PC-9 (cell line): Measurements from ENCODE around the gene ZNF616. TPM values are rescaled to one million over a fixed set of nuclear protein-coding genes. Genes with fewer than 3 reads are reported as not detected.
A peak's percentile ranks its signal among the peaks of the same experiment; 100 is the strongest.

Experiments
- BruUV-seq: library from RNA; stranded (reverse); fragments of 400-500 nt; replicated peaks from 2 replicates; lab custom pipeline; 2021; lab: Mats Ljungman, UMichigan
- CTCF ChIA-PET: fragments of 300-600 bp; sonication (Branson Sonifier 250); formaldehyde crosslinking; loops from one replicate; lab custom pipeline; 2022; ENCODE audit warnings: antibody characterized with exemption; lab: Charles Lee
- POLR2A ChIA-PET: fragments of 300-600 bp; sonication (Branson Sonifier 250); formaldehyde crosslinking; loops from one replicate; lab custom pipeline; 2022; ENCODE audit warnings: antibody characterized with exemption; ENCODE audit not compliant: unreplicated experiment; lab: Charles Lee
- DNase-seq, 2 experiments: peaks; one replicate each; pipeline versions ENCODE4 v3.0.0 to v3.0.0-alpha.2; 2015 to 2022; ENCODE audit warnings: mixed read lengths in 1 of 2
- H2AFZ ChIP-seq: fragments of 200-600 bp; sonication (generic); 2 replicates; pipeline ENCODE4 v1.8.1; 2017; ENCODE audit warnings: antibody characterized with exemption
- H3F3A ChIP-seq: fragments of 200-600 bp; sonication (generic); 2 replicates; pipeline ENCODE4 v1.8.1; 2017; ENCODE audit warnings: antibody characterized with exemption, mild to moderate bottlenecking, low read depth; ENCODE audit not compliant: insufficient read depth
- H3K27ac ChIP-seq: fragments of 200-600 bp; sonication (generic); 2 replicates; pipeline ENCODE4 v1.6.1; 2016; ENCODE audit warnings: mixed run types
- H3K27me3 ChIP-seq: fragments of 200-600 bp; sonication (generic); 2 replicates; pipeline ENCODE4 v1.6.1; 2016; ENCODE audit warnings: low read depth, mixed run types; ENCODE audit not compliant: insufficient read depth
- H3K36me3 ChIP-seq: fragments of 200-600 bp; sonication (generic); 2 replicates; pipeline ENCODE4 v1.6.1; 2016; ENCODE audit warnings: low read depth, mixed run types
- H3K4me1 ChIP-seq: fragments of 200-600 bp; sonication (generic); replicated peaks from 2 replicates; pipeline ENCODE4 v1.6.1; 2016; ENCODE audit warnings: mixed run types; ENCODE audit not compliant: insufficient read depth
- H3K4me2 ChIP-seq: fragments of 200-600 bp; sonication (generic); 2 replicates; pipeline ENCODE4 v1.6.1; 2017; ENCODE audit warnings: mixed run types
- H3K4me3 ChIP-seq: fragments of 200-600 bp; sonication (generic); 2 replicates; pipeline ENCODE4 v1.6.1; 2016; ENCODE audit warnings: mixed run types
- H3K79me2 ChIP-seq: fragments of 200-600 bp; sonication (generic); 2 replicates; pipeline ENCODE4 v1.6.1; 2017; ENCODE audit warnings: low read depth, mixed run types
- H3K9me2 ChIP-seq: fragments of 200-600 bp; sonication (generic); 2 replicates; pipeline ENCODE4 v1.8.1; 2017; ENCODE audit warnings: mild to moderate bottlenecking; ENCODE audit not compliant: insufficient read depth
- H3K9me3 ChIP-seq: fragments of 200-600 bp; sonication (generic); 2 replicates; pipeline ENCODE4 v1.8.1; 2016; ENCODE audit warnings: low read depth; ENCODE audit not compliant: insufficient read depth
- H4K20me1 ChIP-seq: fragments of 200-600 bp; sonication (generic); 2 replicates; pipeline ENCODE4 v1.8.1; 2017; ENCODE audit not compliant: insufficient read depth
- EZH2 ChIP-seq: fragments of 200-600 bp; sonication (generic); IDR thresholded peaks from 2 replicates; pipeline ENCODE4 v1.8.0; 2017; ENCODE audit warnings: antibody characterized with exemption, low read depth
- intact Hi-C: fragments of 100-400 bp; cut with micrococcal nuclease; formaldehyde crosslinking; loops from one replicate; pipeline ENCODE4 v1.10.0; 2022; ENCODE audit not compliant: unreplicated experiment
- total RNA-seq: library from RNA; stranded (reverse); gene quantifications from 2 replicates; pipeline ENCODE4 v1.2.3, GENCODE V29; 2021
- TF ChIP-seq, protein P1 (sequence below): fragments of 200-600 bp; sonication (generic); conservative IDR thresholded peaks from 2 replicates; pipeline ENCODE4 v1.6.1; 2017; ENCODE audit warnings: mixed run types, antibody characterized with exemption, mild to moderate bottlenecking, moderate library complexity

Gene ZNF616
- total RNA-seq, 1 experiment from 2014 or later: 12.6 TPM

DNA sequence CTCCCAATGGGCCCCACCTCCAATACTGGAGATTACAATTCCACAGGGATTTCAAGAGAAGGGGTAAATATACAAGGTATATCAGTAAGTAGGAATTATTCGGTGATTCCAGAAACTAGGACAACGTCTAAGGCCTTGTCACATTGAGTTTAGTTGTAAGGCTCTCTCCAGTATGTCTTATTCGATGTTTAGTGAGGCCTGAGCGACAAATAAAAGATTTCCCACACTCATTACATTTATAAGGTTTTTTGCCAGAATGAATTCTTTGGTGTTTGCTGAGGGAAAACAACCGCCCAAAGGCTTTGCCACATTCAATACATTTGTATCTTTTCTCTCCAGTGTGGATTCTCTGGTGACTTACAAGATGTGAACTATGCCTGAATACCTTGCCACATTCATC, 25.0 kb downstream of the ZNF616 start:
- H3K27ac ChIP-seq: no peak overlapping the region
- intact Hi-C loops: no loop called here
- CTCF ChIA-PET: no interaction called here
- BruUV-seq: no TSS peak
- H3K4me1 ChIP-seq: no peaks in the 10 kb centered on the region
- H3K27me3 ChIP-seq: no peaks in the 10 kb centered on the region
- H3K79me2 ChIP-seq: no peaks in the 10 kb centered on the region
- peaks cover 48% of the 10 kb centered on the region for H3K36me3 ChIP-seq
- peaks cover 91% of the 10 kb centered on the region for H3K9me3 ChIP-seq
- peaks cover 17% of the 10 kb centered on the region for H3F3A ChIP-seq
- H3K9me2 ChIP-seq: no peaks in the 10 kb centered on the region
- POLR2A ChIA-PET: no interaction called here
- TF ChIP-seq, protein P1, sequence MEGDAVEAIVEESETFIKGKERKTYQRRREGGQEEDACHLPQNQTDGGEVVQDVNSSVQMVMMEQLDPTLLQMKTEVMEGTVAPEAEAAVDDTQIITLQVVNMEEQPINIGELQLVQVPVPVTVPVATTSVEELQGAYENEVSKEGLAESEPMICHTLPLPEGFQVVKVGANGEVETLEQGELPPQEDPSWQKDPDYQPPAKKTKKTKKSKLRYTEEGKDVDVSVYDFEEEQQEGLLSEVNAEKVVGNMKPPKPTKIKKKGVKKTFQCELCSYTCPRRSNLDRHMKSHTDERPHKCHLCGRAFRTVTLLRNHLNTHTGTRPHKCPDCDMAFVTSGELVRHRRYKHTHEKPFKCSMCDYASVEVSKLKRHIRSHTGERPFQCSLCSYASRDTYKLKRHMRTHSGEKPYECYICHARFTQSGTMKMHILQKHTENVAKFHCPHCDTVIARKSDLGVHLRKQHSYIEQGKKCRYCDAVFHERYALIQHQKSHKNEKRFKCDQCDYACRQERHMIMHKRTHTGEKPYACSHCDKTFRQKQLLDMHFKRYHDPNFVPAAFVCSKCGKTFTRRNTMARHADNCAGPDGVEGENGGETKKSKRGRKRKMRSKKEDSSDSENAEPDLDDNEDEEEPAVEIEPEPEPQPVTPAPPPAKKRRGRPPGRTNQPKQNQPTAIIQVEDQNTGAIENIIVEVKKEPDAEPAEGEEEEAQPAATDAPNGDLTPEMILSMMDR: no peak
- no peak for TF ChIP-seq EZH2
- DNase-seq: no peak
- no peak overlapping the region for H3K4me2 ChIP-seq
- H2AFZ ChIP-seq: no peak overlapping the region
- no peak overlapping the region for H3K4me3 ChIP-seq
- H4K20me1 ChIP-seq: no peaks in the 10 kb centered on the region

- TF ChIP-seq EZH2: no peak
- TF ChIP-seq, protein P1: no peak
- Histone ChIP-seq H3K36me3 (peaks cover 27% of the 10 kb centered on the region), H3K4me1 (no peaks in the 10 kb centered on the region), H3K79me2 (no peaks in the 10 kb centered on the region), H3F3A (peaks cover 17% of the 10 kb centered on the region), H3K27ac (no peak overlapping the region), H3K9me2 (no peaks in the 10 kb centered on the region), H3K27me3 (no peaks in the 10 kb centered on the region), H3K4me3 (0 out of 2 replicates have a peak overlapping the region, but pooled peaks have one; percentile 1), H2AFZ (no peak overlapping the region), H3K4me2 (no peak overlapping the region), H3K9me3 (peaks cover 74% of the 10 kb centered on the region), H4K20me1 (no peaks in the 10 kb centered on the region)
- intact Hi-C loops: no loop called here
- no peak for DNase-seq
- ChIA-PET CTCF (no interaction called here), POLR2A (no interaction called here)
- BruUV-seq: no TSS peak
Observed at GRCh38 chr19:52112624-52113023, 27.1 kb downstream of the ZNF616 start.

DNA sequence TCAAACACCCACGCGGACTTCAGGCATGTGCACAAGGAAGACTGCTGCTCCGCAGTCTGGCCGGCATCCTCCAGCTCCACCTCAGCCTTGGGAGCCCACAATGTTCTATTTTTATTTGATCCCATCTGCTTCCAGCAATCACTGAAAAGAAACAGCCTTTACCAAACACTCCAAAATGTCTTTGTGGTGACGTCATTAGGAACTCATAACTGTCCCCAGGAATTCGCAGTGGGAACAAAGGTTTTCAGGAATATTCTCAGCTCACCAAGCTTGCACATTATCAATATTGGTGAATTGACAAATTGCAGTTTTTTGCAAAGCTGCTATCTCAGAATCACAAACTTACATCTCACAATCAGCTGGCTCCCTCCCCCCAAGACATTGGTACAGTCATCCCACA, 29.0 kb downstream of the ZNF616 start:
- CTCF ChIA-PET: no interaction called here
- TF ChIP-seq, protein P1: no peak
- no peak for TF ChIP-seq EZH2
- no peaks in the 10 kb centered on the region for H4K20me1 ChIP-seq
- no peak overlapping the region for H2AFZ ChIP-seq
- intact Hi-C loops: no loop called here
- no peaks in the 10 kb centered on the region for H3K9me2 ChIP-seq
- no peak overlapping the region for H3K27ac ChIP-seq
- peaks cover 60% of the 10 kb centered on the region for H3K9me3 ChIP-seq
- H3F3A ChIP-seq: peaks cover 13% of the 10 kb centered on the region; the same call in 1 of the 2 replicates
- no peak overlapping the region for H3K4me3 ChIP-seq
- POLR2A ChIA-PET: no interaction called here
- no peak for DNase-seq
- BruUV-seq: TSS peak; percentile 17
- H3K4me1 ChIP-seq: no peaks in the 10 kb centered on the region
- no peaks in the 10 kb centered on the region for H3K79me2 ChIP-seq
- no peaks in the 10 kb centered on the region for H3K27me3 ChIP-seq
- H3K4me2 ChIP-seq: no peak overlapping the region
- peaks cover 11% of the 10 kb centered on the region for H3K36me3 ChIP-seq
